T-cell (primary cell): ENCODE measurements around the gene NIT2. TPM values are rescaled to one million over a fixed set of nuclear protein-coding genes. Genes with fewer than 3 reads are reported as not detected.

Experiments
- ATAC-seq, 4 experiments: fragments of 200-7000 bp in 3 of 4; fragments of 150-1000 bp in 1 of 4; cut with Tn5 transposase; replicated peaks in 1 of 4; 1 replicate in 3 of 4; 2 replicates in 1 of 4; pipeline ENCODE4 v1.10.0; 2021; ENCODE audit warnings: moderate library complexity in 3 of 4, mild to moderate bottlenecking in 2 of 4, moderate number of reproducible peaks in 1 of 4
- CTCF ChIA-PET, 2 donors: fragments of 300-600 bp; sonication (Branson Sonifier 250); formaldehyde crosslinking; loops; one replicate each; lab custom pipeline; 2022; ENCODE audit warnings: antibody characterized with exemption in 2 of 2; lab: Charles Lee
- POLR2A ChIA-PET, 2 donors: fragments of 300-600 bp; sonication (Branson Sonifier 250); formaldehyde crosslinking; loops; one replicate each; lab custom pipeline; 2022; ENCODE audit warnings: antibody characterized with exemption in 2 of 2; lab: Charles Lee
- DNase-seq, 35 experiments: peaks; one replicate each; pipeline versions ENCODE4 v3.0.0 to v3.0.0-alpha.2; 2013 to 2023
- H3K27ac ChIP-seq: one replicate; pipeline ENCODE4 v1.5.1; 2013; ENCODE audit warnings: low read length
- H3K27me3 ChIP-seq, 2 experiments: replicated peaks in 1 of 2; 1 replicate in 1 of 2; 2 replicates in 1 of 2; pipeline versions ENCODE4 v1.6.1 to v1.7.0; 2013; ENCODE audit warnings: low read length in 1 of 2, mixed read lengths in 1 of 2; ENCODE audit not compliant: control insufficient read depth in 2 of 2, insufficient read depth in 2 of 2; ENCODE audit errors: extremely low read depth in 1 of 2
- H3K36me3 ChIP-seq, 2 donors: 1 replicate in 1 of 2; 2 replicates in 1 of 2; pipeline versions ENCODE4 v1.6.1 to v1.7.0; 2013; ENCODE audit warnings: low read length in 1 of 2; ENCODE audit not compliant: control insufficient read depth in 2 of 2, insufficient read depth in 1 of 2; ENCODE audit errors: extremely low read depth in 1 of 2
- H3K4me1 ChIP-seq, 2 experiments: 1 replicate in 1 of 2; 2 replicates in 1 of 2; pipeline versions ENCODE4 v1.6.1 to v1.7.0; 2013; ENCODE audit warnings: low read length in 2 of 2, mixed read lengths in 1 of 2; ENCODE audit not compliant: insufficient read depth in 2 of 2, control insufficient read depth in 1 of 2; ENCODE audit errors: extremely low read depth in 1 of 2
- H3K4me3 ChIP-seq, 2 donors: 1 replicate in 1 of 2; 2 replicates in 1 of 2; pipeline versions ENCODE4 v1.5.1 to v1.7.0; 2013; ENCODE audit warnings: mild to moderate bottlenecking in 2 of 2, low read length in 1 of 2, moderate library complexity in 1 of 2; ENCODE audit not compliant: control insufficient read depth in 1 of 2; ENCODE audit errors: extremely low read depth in 1 of 2
- H3K9me3 ChIP-seq: 2 replicates; pipeline ENCODE4 v1.7.0; 2013
- H3K27ac Mint-ChIP-seq, 2 donors: one replicate each; pipeline ENCODE4 v1.8.0; 2020 to 2021; ENCODE audit warnings: mild to moderate bottlenecking in 2 of 2, mixed read lengths in 2 of 2
- H3K27me3 Mint-ChIP-seq, 2 donors: one replicate each; pipeline ENCODE4 v1.8.0; 2021 to 2022; ENCODE audit warnings: mixed read lengths in 2 of 2
- H3K36me3 Mint-ChIP-seq: one replicate; pipeline ENCODE4 v1.8.0; 2021; ENCODE audit warnings: mixed read lengths
- H3K4me1 Mint-ChIP-seq, 3 donors: one replicate each; pipeline ENCODE4 v1.8.0; 2020 to 2022; ENCODE audit warnings: mixed read lengths in 3 of 3, mild to moderate bottlenecking in 1 of 3
- H3K4me3 Mint-ChIP-seq, 3 donors: one replicate each; pipeline ENCODE4 v1.8.0; 2020 to 2022; ENCODE audit warnings: mild to moderate bottlenecking in 3 of 3, mixed read lengths in 3 of 3, moderate library complexity in 3 of 3
- H3K9me3 Mint-ChIP-seq, 3 donors: one replicate each; pipeline ENCODE4 v1.8.0; 2020 to 2022; ENCODE audit warnings: mixed read lengths in 3 of 3
- WGBS: methylation state at CpG from one replicate; pipeline ENCODE4 v1.1.5; 2013; ENCODE audit warnings: missing lambda C conversion rate; ENCODE audit not compliant: insufficient coverage; 5-methylcytosine and 5-hydroxymethylcytosine counted together
- total RNA-seq, 35 experiments: library from RNA in 6 of 35; stranded (reverse) in 6 of 35; fragments of 120-200 nt in 1 of 35; gene quantifications; one replicate each; pipeline versions ENCODE4 v1.2.1 to v1.2.4 and lab custom pipeline; 2013 to 2026

NIT2 gene, protein sequence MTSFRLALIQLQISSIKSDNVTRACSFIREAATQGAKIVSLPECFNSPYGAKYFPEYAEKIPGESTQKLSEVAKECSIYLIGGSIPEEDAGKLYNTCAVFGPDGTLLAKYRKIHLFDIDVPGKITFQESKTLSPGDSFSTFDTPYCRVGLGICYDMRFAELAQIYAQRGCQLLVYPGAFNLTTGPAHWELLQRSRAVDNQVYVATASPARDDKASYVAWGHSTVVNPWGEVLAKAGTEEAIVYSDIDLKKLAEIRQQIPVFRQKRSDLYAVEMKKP
- total RNA-seq (10 to 100 TPM; 23.2 to 42.1 (median 30.9) TPM), total RNA-seq (lab: John Stamatoyannopoulos, UW) (15.6 to 75.2 (median 34.6) reads per million in 29 experiments)
- 29.6 TPM for total RNA-seq (2013)

DNA sequence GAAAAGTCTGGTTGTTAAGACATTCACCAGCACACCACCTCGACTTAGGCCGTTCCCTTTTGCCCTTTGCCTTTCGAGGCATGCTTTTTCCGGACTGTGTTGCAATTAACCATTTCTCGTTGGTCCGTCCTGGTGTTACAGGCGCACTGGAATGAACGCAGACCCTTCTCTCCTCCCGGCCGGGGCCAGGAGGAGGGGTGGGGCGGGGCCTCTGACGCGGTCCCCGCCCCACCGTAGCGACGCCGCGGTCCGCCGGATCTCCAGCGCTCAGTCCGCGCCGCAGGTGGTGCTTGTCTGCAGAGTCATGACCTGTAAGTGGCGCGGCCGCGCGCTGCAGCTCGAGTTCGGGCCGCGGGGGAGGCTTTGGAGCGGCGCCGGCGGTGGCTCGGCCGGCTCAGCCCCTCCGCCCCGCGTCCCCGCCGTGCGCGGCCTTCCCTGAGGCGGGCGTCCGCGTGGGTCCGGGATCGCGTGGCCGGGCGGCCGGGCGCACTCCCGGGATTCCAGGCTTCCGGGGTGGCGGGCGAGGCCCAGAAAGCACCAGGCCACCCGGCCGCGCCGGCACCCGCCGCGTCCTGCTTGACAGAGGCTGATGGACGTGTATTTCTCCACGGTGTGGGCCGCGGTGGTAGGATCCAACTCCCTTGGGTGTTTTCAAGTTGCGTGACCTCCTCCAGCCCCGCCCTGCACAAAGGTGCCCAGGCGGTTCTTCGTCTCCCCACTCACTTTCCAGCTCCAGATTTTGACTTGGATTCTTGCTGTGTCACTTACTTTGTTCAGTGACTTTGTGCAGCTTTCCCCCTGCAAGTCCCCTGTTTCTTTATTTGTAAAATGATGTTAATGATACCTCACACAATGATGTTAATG is at the start of gene NIT2:
NIT2 (plus strand) TSS at position 270 of the 864 bp plus-strand sequence; CDS start at position 305, 35 bp downstream.
- H3K4me1 Mint-ChIP-seq, result peaks cover 7 to 30% (median 27%) of the 10 kb centered on the region in 3 donors
- peaks cover 7% of the 10 kb centered on the region for H3K36me3 Mint-ChIP-seq
- WGBS, result under 1% methylated on average over 73 of the region's 77 CpGs

DNA sequence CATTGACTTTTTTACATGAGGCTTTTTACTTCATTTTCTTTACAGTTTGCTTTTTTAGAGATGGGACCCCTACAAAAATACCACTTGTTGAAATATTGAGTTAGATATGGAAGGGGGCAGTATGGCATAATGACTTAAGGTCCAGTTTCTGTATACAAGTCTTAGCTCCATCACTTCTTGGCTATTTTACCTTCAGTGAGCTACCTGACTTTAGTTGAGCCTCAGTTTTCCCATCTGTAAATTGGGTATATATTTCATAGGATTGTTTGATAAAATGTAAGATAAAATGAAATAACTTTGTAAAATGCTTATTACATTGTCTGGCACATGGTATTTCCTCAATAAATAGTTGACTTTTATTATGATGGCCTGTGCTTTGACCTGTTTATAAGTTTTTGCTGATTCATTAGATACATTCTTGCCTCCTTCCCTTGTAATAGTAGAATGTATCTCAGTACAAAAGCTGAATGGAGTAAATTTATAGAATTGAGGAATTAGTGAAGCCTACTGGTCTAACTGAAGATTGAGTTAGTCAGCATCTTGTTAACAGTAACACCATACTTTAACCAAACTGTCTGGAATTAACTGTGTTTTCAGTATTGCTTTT is 46.2 kb upstream of the NIT2 start:
- no peaks in the 10 kb centered on the region for H3K27me3 ChIP-seq
- POLR2A ChIA-PET, result interaction anchor here in 1 of 2 donors (0.7 kb wide), 1 partner anchor 1719 kb away, joined by 4 read pairs; no protein-coding TSS in a partner anchor
- no peak for ATAC-seq
- no peak overlapping the region for H3K27ac ChIP-seq
- DNase-seq, result no peak
- Mint-ChIP-seq H3K27ac (no peak overlapping the region), H3K27me3 (no peaks in the 10 kb centered on the region), H3K4me1 (no peaks in the 10 kb centered on the region), H3K36me3 (peaks cover 34% of the 10 kb centered on the region), H3K4me3 (no peak overlapping the region), H3K9me3 (no peaks in the 10 kb centered on the region)
- no peaks in the 10 kb centered on the region for H3K9me3 ChIP-seq
- no peak overlapping the region for H3K4me3 ChIP-seq
- H3K4me1 ChIP-seq, result no peaks in the 10 kb centered on the region
- peaks cover 0 to 52% of the 10 kb centered on the region in 2 donors for H3K36me3 ChIP-seq
- CTCF ChIA-PET, result no interaction called here

More for the DNA sequence above, at the start of gene NIT2:
- Histone ChIP-seq H3K4me1 (peaks cover 3 to 18% of the 10 kb centered on the region in 2 experiments), H3K27ac (peak within 1 kb of the TSS; percentile 67), H3K4me3 (peak within 1 kb of the TSS; percentile 59 to 63), H3K9me3 (no peaks in the 10 kb centered on the region), H3K36me3 (no peaks in the 10 kb centered on the region), H3K27me3 (no peaks in the 10 kb centered on the region)
- H3K27me3 Mint-ChIP-seq, result no peaks in the 10 kb centered on the region
- H3K27ac Mint-ChIP-seq, result peak within 1 kb of the TSS; percentile 91 to 97
- ChIA-PET CTCF (interaction anchor here (0.6 to 1.3 kb wide), 6 partner anchors 9 to 1450 kb away, joined by 3 to 9 read pairs (median 4); partner anchors contain the start of gene LNP1 (in 1 of the 2)), POLR2A (interaction anchor here (0.6 to 1.0 kb wide), 7 partner anchors 8 to 1493 kb away, joined by 3 to 5 read pairs (median 3); partner anchors contain the start of gene LNP1 (in 1 of the 2))
- H3K9me3 Mint-ChIP-seq, result no peaks in the 10 kb centered on the region
- DNase-seq (peak; percentile 47 to 85 (median 66)), ATAC-seq (peak; percentile 95 to 99 (median 98))
- peak within 1 kb of the TSS; percentile 89 to 95 (median 92) for H3K4me3 Mint-ChIP-seq

DNA sequence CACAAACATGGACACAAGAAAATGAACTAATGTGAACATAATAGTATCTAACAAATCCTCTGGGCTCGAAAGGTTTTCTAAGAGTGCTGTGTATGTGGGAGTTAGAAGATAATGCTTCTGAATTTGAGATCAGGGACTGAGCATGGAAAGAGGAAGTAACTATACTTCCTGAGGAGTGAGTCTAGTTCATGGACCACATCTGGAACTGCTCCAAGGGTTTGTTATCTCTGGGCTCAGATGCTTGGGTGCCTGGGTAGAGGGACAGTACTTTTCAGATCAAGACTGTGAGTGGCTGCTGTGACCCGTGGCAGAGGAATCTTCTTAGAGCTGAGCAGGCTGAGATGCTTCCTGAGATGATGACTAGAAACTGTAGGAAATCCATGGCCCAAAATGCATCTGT is 45.2 kb upstream of the NIT2 start:
- Mint-ChIP-seq H3K27me3 (no peaks in the 10 kb centered on the region), H3K36me3 (peaks cover 31% of the 10 kb centered on the region), H3K4me1 (no peaks in the 10 kb centered on the region), H3K27ac (no peak overlapping the region), H3K4me3 (no peak overlapping the region), H3K9me3 (no peaks in the 10 kb centered on the region)
- CTCF ChIA-PET, result interaction anchor here in 1 of 2 donors (0.6 kb wide), 1 partner anchor 219 kb away, joined by 3 read pairs; no protein-coding TSS in a partner anchor
- Histone ChIP-seq H3K9me3 (no peaks in the 10 kb centered on the region), H3K27me3 (no peaks in the 10 kb centered on the region), H3K27ac (no peak overlapping the region), H3K4me3 (no peak overlapping the region), H3K36me3 (peaks cover 0 to 50% of the 10 kb centered on the region in 2 donors), H3K4me1 (no peaks in the 10 kb centered on the region)
- POLR2A ChIA-PET, result no interaction called here
- ATAC-seq (no peak), DNase-seq (no peak)
- WGBS, result no CpG with 5 or more reads among the region's 2 CpGs

DNA sequence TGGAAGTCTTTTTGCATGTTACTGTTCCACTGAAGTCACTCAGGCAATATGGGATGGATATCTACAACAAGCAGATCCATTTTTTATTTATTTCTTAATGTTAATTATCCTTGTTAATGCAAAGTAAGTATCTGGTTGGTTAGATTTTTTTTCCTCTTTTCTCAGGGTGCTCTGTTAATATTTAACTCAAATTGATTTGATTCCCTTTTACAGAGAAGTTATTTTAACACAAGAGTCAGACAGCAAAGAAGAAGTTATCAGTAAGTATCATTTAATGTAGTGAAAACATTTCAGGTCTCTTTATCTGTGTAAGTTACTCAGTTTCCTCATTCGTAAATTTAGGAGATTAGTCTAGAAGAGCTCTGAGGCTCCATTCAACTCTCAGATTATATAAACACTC is 39.5 kb upstream of the NIT2 start:
- POLR2A ChIA-PET, result no interaction called here
- no CpG with 5 or more reads among the region's 1 CpG for WGBS
- Mint-ChIP-seq H3K36me3 (peaks cover 34% of the 10 kb centered on the region), H3K27me3 (no peaks in the 10 kb centered on the region), H3K4me3 (no peak overlapping the region), H3K9me3 (no peaks in the 10 kb centered on the region), H3K4me1 (no peaks in the 10 kb centered on the region), H3K27ac (no peak overlapping the region)
- no peaks in the 10 kb centered on the region for H3K27me3 ChIP-seq
- no peak overlapping the region for H3K4me3 ChIP-seq
- no peaks in the 10 kb centered on the region for H3K9me3 ChIP-seq
- no peak for ATAC-seq
- H3K36me3 ChIP-seq, result peaks cover 0 to 49% of the 10 kb centered on the region in 2 donors
- no peaks in the 10 kb centered on the region for H3K4me1 ChIP-seq
- no peak overlapping the region for H3K27ac ChIP-seq
- CTCF ChIA-PET, result no interaction called here
- DNase-seq, result no peak

DNA sequence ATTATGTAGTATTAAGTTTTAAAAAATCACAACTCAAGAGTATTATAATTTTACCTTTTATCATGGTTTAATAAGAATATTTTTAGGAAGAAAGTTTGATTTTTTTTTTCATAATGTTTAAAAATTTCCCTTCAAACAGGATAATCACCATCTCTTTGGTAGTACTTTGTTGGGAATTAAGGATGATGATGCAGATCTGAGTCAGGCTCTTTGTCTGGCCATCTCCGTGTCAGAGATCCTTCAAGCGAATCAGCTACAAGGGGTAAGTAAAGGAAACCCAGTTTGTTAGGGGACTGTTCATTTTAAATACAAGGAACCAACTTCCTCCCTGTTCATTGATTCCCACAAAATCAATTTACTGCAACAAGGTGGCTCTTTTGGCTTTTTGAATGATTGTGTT is 36.8 kb upstream of the NIT2 start:
- no peak for DNase-seq
- no peaks in the 10 kb centered on the region for H3K4me1 Mint-ChIP-seq
- Histone ChIP-seq H3K4me1 (no peaks in the 10 kb centered on the region), H3K36me3 (peaks cover 4 to 44% of the 10 kb centered on the region in 2 donors), H3K27ac (no peak overlapping the region), H3K27me3 (no peaks in the 10 kb centered on the region), H3K9me3 (no peaks in the 10 kb centered on the region), H3K4me3 (no peak overlapping the region)
- no peaks in the 10 kb centered on the region for H3K9me3 Mint-ChIP-seq
- ChIA-PET POLR2A (interaction anchor here (0.6 kb wide), 2 partner anchors 43 to 1627 kb away, joined by 3 to 4 read pairs; no protein-coding TSS in a partner anchor), CTCF (interaction anchor here in 1 of 2 donors (0.7 kb wide), 1 partner anchor 14 kb away, joined by 3 read pairs; no protein-coding TSS in a partner anchor)
- no peak overlapping the region for H3K27ac Mint-ChIP-seq
- peaks cover 36% of the 10 kb centered on the region for H3K36me3 Mint-ChIP-seq
- no peak for ATAC-seq
- H3K27me3 Mint-ChIP-seq, result no peaks in the 10 kb centered on the region
- WGBS, result no CpG with 5 or more reads among the region's 2 CpGs
- H3K4me3 Mint-ChIP-seq, result no peak overlapping the region

DNA sequence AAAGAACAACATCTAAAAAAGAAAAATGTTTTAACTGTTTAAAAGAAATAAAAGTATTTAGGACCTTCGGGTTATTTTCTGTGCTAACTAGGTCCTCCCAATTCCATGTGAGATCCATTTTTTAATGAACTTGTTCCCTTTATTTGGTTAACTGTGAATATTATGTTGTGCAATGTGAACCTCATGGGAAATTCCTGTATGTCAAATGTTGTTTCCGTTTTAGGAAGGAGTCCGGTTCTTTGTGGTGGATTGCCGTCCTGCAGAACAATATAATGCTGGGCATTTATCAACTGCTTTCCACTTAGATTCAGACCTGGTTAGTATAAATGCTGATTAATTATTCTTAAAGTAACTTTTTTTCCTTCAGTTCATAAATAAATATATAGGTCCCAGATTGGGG is 35.5 kb upstream of the NIT2 start:
- Mint-ChIP-seq H3K9me3 (no peaks in the 10 kb centered on the region), H3K4me1 (no peaks in the 10 kb centered on the region), H3K27me3 (no peaks in the 10 kb centered on the region), H3K4me3 (no peak overlapping the region), H3K27ac (no peak overlapping the region), H3K36me3 (peaks cover 39% of the 10 kb centered on the region)
- CTCF ChIA-PET, result no interaction called here
- Histone ChIP-seq H3K36me3 (peaks cover 4 to 41% of the 10 kb centered on the region in 2 donors), H3K4me1 (no peaks in the 10 kb centered on the region), H3K27ac (no peak overlapping the region), H3K9me3 (no peaks in the 10 kb centered on the region), H3K4me3 (no peak overlapping the region), H3K27me3 (no peaks in the 10 kb centered on the region)
- no peak for DNase-seq
- WGBS, result no CpG with 5 or more reads among the region's 4 CpGs
- POLR2A ChIA-PET, result interaction anchor here (0.6 to 0.7 kb wide), 3 partner anchors 30 to 1374 kb away, joined by 3 to 7 read pairs (median 3); no protein-coding TSS in a partner anchor
- ATAC-seq, result no peak
